Large intestine (tissue), 3 donors: ENCODE data around the gene MICAL2. TPM values are rescaled to one million over a fixed set of nuclear protein-coding genes. Genes with fewer than 3 reads are reported as not detected.

Experiments
- DNase-seq, 2 donors: peaks; one replicate each; pipeline versions ENCODE4 v3.0.0 to v3.0.0-alpha.2; 2013
- H3K27ac ChIP-seq: one replicate; pipeline ENCODE4 v1.5.1; 2013; ENCODE audit warnings: low read length
- H3K27me3 ChIP-seq: 2 replicates; pipeline ENCODE4 v1.6.1; 2013; ENCODE audit warnings: low read length; ENCODE audit not compliant: control insufficient read depth, insufficient read depth
- H3K36me3 ChIP-seq: 2 replicates; pipeline ENCODE4 v1.6.1; 2013; ENCODE audit warnings: low read length; ENCODE audit not compliant: control insufficient read depth, insufficient read depth
- H3K4me1 ChIP-seq: one replicate; pipeline ENCODE4 v1.6.1; 2013; ENCODE audit warnings: low read length; ENCODE audit not compliant: control insufficient read depth, insufficient read depth
- H3K4me3 ChIP-seq: one replicate; pipeline ENCODE4 v1.5.1; 2013; ENCODE audit warnings: low read length
- H3K9me3 ChIP-seq: one replicate; pipeline ENCODE4 v1.6.1; 2013; ENCODE audit warnings: mild to moderate bottlenecking, low read depth, low read length, moderate library complexity; ENCODE audit not compliant: control insufficient read depth
- WGBS: methylation state at CpG from one replicate; pipeline ENCODE4 v1.1.5; 2013; ENCODE audit warnings: low lambda C conversion rate; ENCODE audit not compliant: insufficient coverage; 5-methylcytosine and 5-hydroxymethylcytosine counted together
- polyA plus RNA-seq: library from polyadenylated mRNA; unstranded; fragments of 120-200 nt; gene quantifications from one replicate; pipeline ENCODE4 v1.2.1, GENCODE V29; 2013

Gene MICAL2
- polyA plus RNA-seq, 1 donor = 39.8 TPM

GRCh38 chr11:12219757-12220156, 109.4 kb downstream of the MICAL2 start:
- no peak overlapping the region for H3K4me3 ChIP-seq
- no peak overlapping the region for H3K27ac ChIP-seq
- no peaks in the 10 kb centered on the region for H3K9me3 ChIP-seq
- H3K36me3 ChIP-seq = peaks cover 11% of the 10 kb centered on the region
- H3K4me1 ChIP-seq = peaks cover 67% of the 10 kb centered on the region
- WGBS = no CpG with 5 or more reads among the region's 6 CpGs
- no peak for DNase-seq
- no peaks in the 10 kb centered on the region for H3K27me3 ChIP-seq

GRCh38 chr11:12220305-12220704, 109.9 kb downstream of the MICAL2 start:
- DNase-seq = no peak
- peaks cover 16% of the 10 kb centered on the region for H3K36me3 ChIP-seq
- H3K4me1 ChIP-seq = peaks cover 61% of the 10 kb centered on the region

GRCh38 chr11:12221051-12221535, 110.7 kb downstream of the MICAL2 start:
- no peak for DNase-seq
- Histone ChIP-seq H3K9me3 (no peaks in the 10 kb centered on the region), H3K4me3 (no peak overlapping the region), H3K4me1 (peaks cover 53% of the 10 kb centered on the region), H3K27ac (no peak overlapping the region), H3K36me3 (peaks cover 20% of the 10 kb centered on the region), H3K27me3 (no peaks in the 10 kb centered on the region)
- 100% methylated on average over 1 of the region's 6 CpGs for WGBS

More at GRCh38 chr11:12220305-12220704, 109.9 kb downstream of the MICAL2 start:
- no peaks in the 10 kb centered on the region for H3K9me3 ChIP-seq
- H3K4me3 ChIP-seq = no peak overlapping the region
- H3K27me3 ChIP-seq = no peaks in the 10 kb centered on the region
- WGBS = no CpG with 5 or more reads among the region's 11 CpGs
- no peak overlapping the region for H3K27ac ChIP-seq

- peak in 1 of 2 donors; percentile 48 for DNase-seq
- Histone ChIP-seq H3K27ac (no peak overlapping the region), H3K9me3 (no peaks in the 10 kb centered on the region), H3K27me3 (no peaks in the 10 kb centered on the region), H3K4me1 (peaks cover 42% of the 10 kb centered on the region), H3K36me3 (peaks cover 26% of the 10 kb centered on the region), H3K4me3 (no peak overlapping the region)
- WGBS = no CpG with 5 or more reads among the region's 17 CpGs
Measured at GRCh38 chr11:12222055-12222792, 111.8 kb downstream of the MICAL2 start.

GRCh38 chr11:12223771-12224536, 113.6 kb downstream of the MICAL2 start:
- DNase-seq = peak; percentile 64 to 87
- H3K9me3 ChIP-seq = no peaks in the 10 kb centered on the region
- WGBS = 27% methylated on average over 3 of the region's 7 CpGs
- peaks cover 28% of the 10 kb centered on the region for H3K4me1 ChIP-seq
- no peaks in the 10 kb centered on the region for H3K27me3 ChIP-seq
- H3K36me3 ChIP-seq = peaks cover 33% of the 10 kb centered on the region
- no peak overlapping the region for H3K4me3 ChIP-seq
- peak overlapping the region; percentile 25 for H3K27ac ChIP-seq

- no peak for DNase-seq
- peak overlapping the region; percentile 25 for H3K27ac ChIP-seq
- H3K4me1 ChIP-seq = peaks cover 26% of the 10 kb centered on the region
- H3K27me3 ChIP-seq = no peaks in the 10 kb centered on the region
- H3K36me3 ChIP-seq = peaks cover 37% of the 10 kb centered on the region
- H3K4me3 ChIP-seq = no peak overlapping the region
- no peaks in the 10 kb centered on the region for H3K9me3 ChIP-seq
- no CpG with 5 or more reads among the region's 12 CpGs for WGBS
Measured at GRCh38 chr11:12224537-12224893, 114.1 kb downstream of the MICAL2 start.

- WGBS = no CpG with 5 or more reads among the region's 8 CpGs
- DNase-seq = no peak
- Histone ChIP-seq H3K27me3 (no peaks in the 10 kb centered on the region), H3K27ac (no peak overlapping the region), H3K4me3 (no peak overlapping the region), H3K4me1 (peaks cover 26% of the 10 kb centered on the region), H3K36me3 (peaks cover 38% of the 10 kb centered on the region), H3K9me3 (no peaks in the 10 kb centered on the region)
Measured at GRCh38 chr11:12225046-12225739, 114.8 kb downstream of the MICAL2 start.

GRCh38 chr11:12226093-12226492, 115.7 kb downstream of the MICAL2 start:
- DNase-seq = no peak
- H3K27ac ChIP-seq = no peak overlapping the region
- peaks cover 44% of the 10 kb centered on the region for H3K36me3 ChIP-seq
- H3K27me3 ChIP-seq = no peaks in the 10 kb centered on the region
- no peaks in the 10 kb centered on the region for H3K9me3 ChIP-seq
- peaks cover 26% of the 10 kb centered on the region for H3K4me1 ChIP-seq
- H3K4me3 ChIP-seq = no peak overlapping the region
- no CpG with 5 or more reads among the region's 8 CpGs for WGBS

GRCh38 chr11:12229450-12230229, 119.2 kb downstream of the MICAL2 start:
- Histone ChIP-seq H3K27ac (peak overlapping the region; percentile 48), H3K27me3 (no peaks in the 10 kb centered on the region), H3K9me3 (no peaks in the 10 kb centered on the region), H3K4me1 (peaks cover 5% of the 10 kb centered on the region), H3K4me3 (no peak overlapping the region), H3K36me3 (peaks cover 48% of the 10 kb centered on the region)
- no CpG with 5 or more reads among the region's 7 CpGs for WGBS
- DNase-seq = peak in 1 of 2 donors; percentile 60
